Measurements from ENCODE around the gene POGK.

- TF ChIP-seq, protein P1, sequence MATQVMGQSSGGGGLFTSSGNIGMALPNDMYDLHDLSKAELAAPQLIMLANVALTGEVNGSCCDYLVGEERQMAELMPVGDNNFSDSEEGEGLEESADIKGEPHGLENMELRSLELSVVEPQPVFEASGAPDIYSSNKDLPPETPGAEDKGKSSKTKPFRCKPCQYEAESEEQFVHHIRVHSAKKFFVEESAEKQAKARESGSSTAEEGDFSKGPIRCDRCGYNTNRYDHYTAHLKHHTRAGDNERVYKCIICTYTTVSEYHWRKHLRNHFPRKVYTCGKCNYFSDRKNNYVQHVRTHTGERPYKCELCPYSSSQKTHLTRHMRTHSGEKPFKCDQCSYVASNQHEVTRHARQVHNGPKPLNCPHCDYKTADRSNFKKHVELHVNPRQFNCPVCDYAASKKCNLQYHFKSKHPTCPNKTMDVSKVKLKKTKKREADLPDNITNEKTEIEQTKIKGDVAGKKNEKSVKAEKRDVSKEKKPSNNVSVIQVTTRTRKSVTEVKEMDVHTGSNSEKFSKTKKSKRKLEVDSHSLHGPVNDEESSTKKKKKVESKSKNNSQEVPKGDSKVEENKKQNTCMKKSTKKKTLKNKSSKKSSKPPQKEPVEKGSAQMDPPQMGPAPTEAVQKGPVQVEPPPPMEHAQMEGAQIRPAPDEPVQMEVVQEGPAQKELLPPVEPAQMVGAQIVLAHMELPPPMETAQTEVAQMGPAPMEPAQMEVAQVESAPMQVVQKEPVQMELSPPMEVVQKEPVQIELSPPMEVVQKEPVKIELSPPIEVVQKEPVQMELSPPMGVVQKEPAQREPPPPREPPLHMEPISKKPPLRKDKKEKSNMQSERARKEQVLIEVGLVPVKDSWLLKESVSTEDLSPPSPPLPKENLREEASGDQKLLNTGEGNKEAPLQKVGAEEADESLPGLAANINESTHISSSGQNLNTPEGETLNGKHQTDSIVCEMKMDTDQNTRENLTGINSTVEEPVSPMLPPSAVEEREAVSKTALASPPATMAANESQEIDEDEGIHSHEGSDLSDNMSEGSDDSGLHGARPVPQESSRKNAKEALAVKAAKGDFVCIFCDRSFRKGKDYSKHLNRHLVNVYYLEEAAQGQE (IDR thresholded peaks at IDR 0.05; ENCODE audit: insufficient read depth in 1 of 2, low read depth in 2 of 2, low read length in 2 of 2): no peak
- no peak for TF ChIP-seq POLR2AphosphoS5 (IDR thresholded peaks at IDR 0.05; ENCODE audit: low read depth, low read length)
Measured at GRCh38 chr1:166852918-166853317, 13.6 kb downstream of the POGK start.
